ENCODE results near the gene INTU.
A peak's percentile ranks its signal among the peaks of the same experiment; 100 is the strongest.

INTU gene

DNA sequence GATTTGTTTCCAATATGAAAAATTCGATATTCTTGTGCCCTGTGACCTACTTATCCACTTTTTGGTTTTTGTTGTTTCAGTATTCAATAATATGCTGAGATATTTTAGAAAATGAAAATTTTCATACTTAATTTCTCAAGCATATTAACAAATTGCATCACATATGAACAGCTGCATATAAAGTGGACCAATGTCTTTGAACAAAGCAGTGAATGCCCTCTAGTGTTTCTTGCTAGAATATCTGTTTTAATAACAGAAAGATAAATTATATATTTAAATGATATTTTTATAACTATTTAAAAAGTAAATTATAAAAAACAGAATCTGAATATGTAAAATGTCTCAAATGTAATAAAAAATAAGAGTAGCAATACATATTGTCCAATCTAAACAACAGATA is 31.7 kb upstream of the INTU start:
- Histone ChIP-seq H3K4me1 (ENCODE audit: low read length) (no peaks in the 10 kb centered on the region), H3K4me2 (ENCODE audit: low read length) (no peak overlapping the region), H4K20me1 (ENCODE audit: insufficient read depth, low read length) (no peaks in the 10 kb centered on the region; the same call in 1 of the 2 replicates), H3K27ac (ENCODE audit: low read length) (no peak overlapping the region), H2AFZ (ENCODE audit: low read depth, low read length) (no peak overlapping the region), H3K9ac (ENCODE audit: low read length) (no peak overlapping the region), H3K9me3 (ENCODE audit: insufficient read depth, low read length) (no peaks in the 10 kb centered on the region), H3K36me3 (replicated peaks; ENCODE audit: low read depth, low read length) (no peaks in the 10 kb centered on the region), H3K4me3 (ENCODE audit: low read length) (no peak overlapping the region), H3K27me3 (ENCODE audit: low read depth, low read length) (peaks cover 24% of the 10 kb centered on the region), H3K79me2 (ENCODE audit: low read length) (no peaks in the 10 kb centered on the region)
- TF ChIP-seq, protein P1, sequence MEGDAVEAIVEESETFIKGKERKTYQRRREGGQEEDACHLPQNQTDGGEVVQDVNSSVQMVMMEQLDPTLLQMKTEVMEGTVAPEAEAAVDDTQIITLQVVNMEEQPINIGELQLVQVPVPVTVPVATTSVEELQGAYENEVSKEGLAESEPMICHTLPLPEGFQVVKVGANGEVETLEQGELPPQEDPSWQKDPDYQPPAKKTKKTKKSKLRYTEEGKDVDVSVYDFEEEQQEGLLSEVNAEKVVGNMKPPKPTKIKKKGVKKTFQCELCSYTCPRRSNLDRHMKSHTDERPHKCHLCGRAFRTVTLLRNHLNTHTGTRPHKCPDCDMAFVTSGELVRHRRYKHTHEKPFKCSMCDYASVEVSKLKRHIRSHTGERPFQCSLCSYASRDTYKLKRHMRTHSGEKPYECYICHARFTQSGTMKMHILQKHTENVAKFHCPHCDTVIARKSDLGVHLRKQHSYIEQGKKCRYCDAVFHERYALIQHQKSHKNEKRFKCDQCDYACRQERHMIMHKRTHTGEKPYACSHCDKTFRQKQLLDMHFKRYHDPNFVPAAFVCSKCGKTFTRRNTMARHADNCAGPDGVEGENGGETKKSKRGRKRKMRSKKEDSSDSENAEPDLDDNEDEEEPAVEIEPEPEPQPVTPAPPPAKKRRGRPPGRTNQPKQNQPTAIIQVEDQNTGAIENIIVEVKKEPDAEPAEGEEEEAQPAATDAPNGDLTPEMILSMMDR (IDR thresholded peaks at IDR 0.05; ENCODE audit: low read depth, low read length): 0 out of 2 replicates have a peak, but pooled peaks have one; percentile 9
- no peak for TF ChIP-seq EZH2phosphoT487 (IDR thresholded peaks at IDR 0.05; ENCODE audit: low read depth)

DNA sequence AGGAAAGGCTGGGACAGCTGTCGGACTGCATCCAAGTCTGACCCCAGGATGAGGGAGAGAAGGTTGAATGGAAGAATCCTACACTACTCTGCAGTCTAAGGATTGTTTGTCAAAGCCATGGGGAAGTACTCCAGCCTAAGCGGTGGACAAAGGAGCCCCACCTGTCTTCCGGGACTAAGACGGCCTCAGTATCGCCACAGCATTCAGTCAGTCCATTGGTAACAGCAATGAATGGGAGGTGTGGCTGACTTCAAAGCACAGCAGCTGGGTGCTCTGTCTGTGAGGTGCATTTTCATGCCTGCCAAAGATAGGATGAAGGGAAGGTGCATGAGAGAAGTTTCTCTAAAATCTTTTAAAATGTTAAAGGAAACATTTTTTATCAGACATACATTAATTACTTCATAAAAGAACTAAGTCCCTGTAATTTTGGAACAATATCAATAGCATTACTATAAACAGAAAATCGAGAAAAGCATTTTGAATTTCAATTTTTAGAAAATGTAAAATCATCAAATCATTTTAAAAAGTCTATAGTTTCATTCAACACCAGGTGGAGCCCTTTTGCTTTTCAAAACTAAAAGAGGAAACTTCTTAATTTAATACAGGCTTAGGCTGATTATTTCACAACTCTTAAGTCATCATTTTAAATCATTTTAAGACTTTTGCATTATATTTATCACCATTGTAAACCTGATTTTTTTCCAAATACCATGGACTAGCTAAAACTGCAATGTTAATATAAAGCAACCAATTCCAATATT is 27.6 kb upstream of the INTU start:
- H3K36me3 ChIP-seq (replicated peaks; ENCODE audit: low read depth, low read length): no peaks in the 10 kb centered on the region
- H3K27me3 ChIP-seq (ENCODE audit: low read depth, low read length): peaks cover 37% of the 10 kb centered on the region
- TF ChIP-seq, protein P1 (IDR thresholded peaks at IDR 0.05; ENCODE audit: low read depth, low read length): peak; percentile 72
- TF ChIP-seq EZH2phosphoT487 (IDR thresholded peaks at IDR 0.05; ENCODE audit: low read depth): no peak
- H3K9ac ChIP-seq (ENCODE audit: low read length): no peak overlapping the region
- no peaks in the 10 kb centered on the region for H3K4me1 ChIP-seq (ENCODE audit: low read length)
- no peak overlapping the region for H3K27ac ChIP-seq (ENCODE audit: low read length)
- no peaks in the 10 kb centered on the region; the same call in 1 of the 2 replicates for H4K20me1 ChIP-seq (ENCODE audit: insufficient read depth, low read length)
- no peaks in the 10 kb centered on the region for H3K79me2 ChIP-seq (ENCODE audit: low read length)
- no peak overlapping the region for H3K4me2 ChIP-seq (ENCODE audit: low read length)
- H2AFZ ChIP-seq (ENCODE audit: low read depth, low read length): no peak overlapping the region
- no peak overlapping the region for H3K4me3 ChIP-seq (ENCODE audit: low read length)
- H3K9me3 ChIP-seq (ENCODE audit: insufficient read depth, low read length): no peaks in the 10 kb centered on the region

DNA sequence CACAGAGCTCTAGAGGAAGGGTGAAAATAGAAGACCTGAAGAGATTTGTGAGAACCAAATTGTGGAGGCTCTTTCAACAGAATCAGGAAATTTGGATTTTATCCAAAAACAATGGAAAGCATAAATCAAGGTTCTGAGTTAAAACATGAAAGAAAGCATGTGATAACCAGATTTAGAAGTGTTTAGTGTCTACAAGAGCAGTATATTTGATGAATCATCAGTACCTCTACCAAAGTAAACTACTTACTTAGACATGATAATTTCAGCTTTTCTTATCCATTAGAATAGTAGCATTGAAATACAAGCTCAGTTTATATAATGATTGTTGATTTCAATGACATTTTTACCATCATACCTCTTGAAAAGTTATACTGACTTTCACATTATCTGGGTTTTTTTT is 25.9 kb upstream of the INTU start:
- Histone ChIP-seq H3K27ac (ENCODE audit: low read length) (no peak overlapping the region), H3K9ac (ENCODE audit: low read length) (no peak overlapping the region), H3K4me3 (ENCODE audit: low read length) (no peak overlapping the region), H3K36me3 (replicated peaks; ENCODE audit: low read depth, low read length) (no peaks in the 10 kb centered on the region), H3K9me3 (ENCODE audit: insufficient read depth, low read length) (no peaks in the 10 kb centered on the region), H2AFZ (ENCODE audit: low read depth, low read length) (no peak overlapping the region), H3K27me3 (ENCODE audit: low read depth, low read length) (peaks cover 39% of the 10 kb centered on the region), H3K4me2 (ENCODE audit: low read length) (no peak overlapping the region), H4K20me1 (ENCODE audit: insufficient read depth, low read length) (no peaks in the 10 kb centered on the region; the same call in 1 of the 2 replicates), H3K79me2 (ENCODE audit: low read length) (no peaks in the 10 kb centered on the region), H3K4me1 (ENCODE audit: low read length) (no peaks in the 10 kb centered on the region)
- TF ChIP-seq EZH2phosphoT487 (IDR thresholded peaks at IDR 0.05; ENCODE audit: low read depth): no peak
- TF ChIP-seq, protein P1 (IDR thresholded peaks at IDR 0.05; ENCODE audit: low read depth, low read length): no peak

- no peak overlapping the region for H3K4me3 ChIP-seq (ENCODE audit: low read length)
- no peak overlapping the region for H2AFZ ChIP-seq (ENCODE audit: low read depth, low read length)
- H3K9me3 ChIP-seq (ENCODE audit: insufficient read depth, low read length): no peaks in the 10 kb centered on the region
- no peak overlapping the region for H3K27ac ChIP-seq (ENCODE audit: low read length)
- no peaks in the 10 kb centered on the region for H3K79me2 ChIP-seq (ENCODE audit: low read length)
- H3K36me3 ChIP-seq (replicated peaks; ENCODE audit: low read depth, low read length): no peaks in the 10 kb centered on the region
- H4K20me1 ChIP-seq (ENCODE audit: insufficient read depth, low read length): no peaks in the 10 kb centered on the region; the same call in 1 of the 2 replicates
- peaks cover 38% of the 10 kb centered on the region for H3K27me3 ChIP-seq (ENCODE audit: low read depth, low read length)
- no peaks in the 10 kb centered on the region for H3K4me1 ChIP-seq (ENCODE audit: low read length)
- TF ChIP-seq, protein P1 (IDR thresholded peaks at IDR 0.05; ENCODE audit: low read depth, low read length): no peak
- no peak for TF ChIP-seq EZH2phosphoT487 (IDR thresholded peaks at IDR 0.05; ENCODE audit: low read depth)
- H3K9ac ChIP-seq (ENCODE audit: low read length): no peak overlapping the region
- no peak overlapping the region for H3K4me2 ChIP-seq (ENCODE audit: low read length)
Observed at GRCh38 chr4:127609484-127609883, 23.3 kb upstream of the INTU start.

Measured in OCI-LY3 (cell line).